Body of pancreas (tissue), 4 donors: ENCODE measurements around the gene SIGLEC10.

Experiments used
- POLR2A ChIP-seq, 3 donors: fragments of 450-650 bp; IDR thresholded peaks; one replicate each; pipeline ENCODE4 v1.6.1; 2016; ENCODE audit warnings: antibody characterized with exemption in 3 of 3, mild to moderate bottlenecking in 2 of 3
- TF ChIP-seq, protein P1 (sequence below), 7 experiments: fragments of 450-650 bp in 4 of 7; fragments of 200-600 bp in 3 of 7; sonication (generic) in 3 of 7; IDR thresholded peaks; one replicate each; pipeline ENCODE4 v1.5.1; 2016 to 2019; ENCODE audit warnings: antibody characterized with exemption in 7 of 7

DNA sequence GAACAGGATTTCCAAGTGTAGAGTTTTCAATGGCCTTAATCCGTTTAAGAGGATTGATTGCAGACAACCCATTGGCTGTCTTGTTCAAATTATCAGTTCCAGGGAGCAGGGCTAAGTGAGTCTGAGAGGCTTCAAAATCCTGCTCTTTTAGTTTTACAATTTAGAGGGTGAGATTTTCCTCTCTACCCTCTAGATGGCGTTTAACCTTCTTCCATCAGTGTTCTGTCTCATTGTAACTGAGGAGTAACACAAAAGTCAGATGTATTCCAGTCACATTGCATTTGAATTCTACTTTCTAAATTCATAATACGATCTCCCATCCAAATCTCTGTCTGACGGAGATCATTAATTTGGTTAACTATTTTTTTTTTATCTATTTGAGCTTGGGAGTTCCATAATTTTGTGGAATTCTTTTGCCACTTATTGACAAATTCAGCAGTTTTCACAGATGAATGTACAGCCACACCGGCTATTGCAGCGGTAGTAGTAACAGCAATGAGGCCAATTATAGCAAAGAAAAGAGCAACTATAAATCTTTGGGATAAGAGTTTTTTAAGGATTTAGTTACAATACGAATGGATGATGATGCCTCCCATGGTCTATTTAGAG, 19.2 kb downstream of the SIGLEC10 start:
- TF ChIP-seq, protein P1, sequence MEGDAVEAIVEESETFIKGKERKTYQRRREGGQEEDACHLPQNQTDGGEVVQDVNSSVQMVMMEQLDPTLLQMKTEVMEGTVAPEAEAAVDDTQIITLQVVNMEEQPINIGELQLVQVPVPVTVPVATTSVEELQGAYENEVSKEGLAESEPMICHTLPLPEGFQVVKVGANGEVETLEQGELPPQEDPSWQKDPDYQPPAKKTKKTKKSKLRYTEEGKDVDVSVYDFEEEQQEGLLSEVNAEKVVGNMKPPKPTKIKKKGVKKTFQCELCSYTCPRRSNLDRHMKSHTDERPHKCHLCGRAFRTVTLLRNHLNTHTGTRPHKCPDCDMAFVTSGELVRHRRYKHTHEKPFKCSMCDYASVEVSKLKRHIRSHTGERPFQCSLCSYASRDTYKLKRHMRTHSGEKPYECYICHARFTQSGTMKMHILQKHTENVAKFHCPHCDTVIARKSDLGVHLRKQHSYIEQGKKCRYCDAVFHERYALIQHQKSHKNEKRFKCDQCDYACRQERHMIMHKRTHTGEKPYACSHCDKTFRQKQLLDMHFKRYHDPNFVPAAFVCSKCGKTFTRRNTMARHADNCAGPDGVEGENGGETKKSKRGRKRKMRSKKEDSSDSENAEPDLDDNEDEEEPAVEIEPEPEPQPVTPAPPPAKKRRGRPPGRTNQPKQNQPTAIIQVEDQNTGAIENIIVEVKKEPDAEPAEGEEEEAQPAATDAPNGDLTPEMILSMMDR (IDR thresholded peaks at IDR 0.05) = peak in 6 of 7 experiments; percentile 17 to 46 (median 36)
- no peak for TF ChIP-seq POLR2A (IDR thresholded peaks at IDR 0.05)
